Esophagus muscularis mucosa (tissue), 4 donors: ENCODE data around the gene SMYD2. TPM values are rescaled to one million over a fixed set of nuclear protein-coding genes. Genes with fewer than 3 reads are reported as not detected.
A peak's percentile ranks its signal among the peaks of the same experiment; 100 is the strongest.

Experiments used
- DNase-seq: peaks from one replicate; pipeline ENCODE4 v3.0.0-alpha.2; 2017; ENCODE audit errors: extremely low spot score
- H3K27ac ChIP-seq, 4 donors: fragments of 200-600 bp; sonication (generic); replicated peaks in 1 of 4; 1 replicate in 3 of 4; 2 replicates in 1 of 4; pipeline ENCODE4 v1.5.1; 2016 to 2019; ENCODE audit warnings: mild to moderate bottlenecking in 1 of 4
- H3K27me3 ChIP-seq, 4 donors: fragments of 200-600 bp; sonication (generic); one replicate each; pipeline versions ENCODE4 v1.5.1 to v1.6.0; 2016 to 2019
- H3K36me3 ChIP-seq, 4 donors: fragments of 200-600 bp; sonication (generic); one replicate each; pipeline ENCODE4 v1.5.1; 2016 to 2019
- H3K4me1 ChIP-seq, 4 donors: fragments of 200-600 bp; sonication (generic); one replicate each; pipeline ENCODE4 v1.5.1; 2016 to 2019
- H3K4me3 ChIP-seq, 4 donors: fragments of 200-600 bp; sonication (generic); 1 replicate in 2 of 4; 2 replicates in 2 of 4; pipeline ENCODE4 v1.5.1; 2016 to 2019; ENCODE audit warnings: mild to moderate bottlenecking in 4 of 4, moderate library complexity in 1 of 4
- H3K9me3 ChIP-seq, 4 donors: fragments of 200-600 bp; sonication (generic); 1 replicate in 3 of 4; 2 replicates in 1 of 4; pipeline ENCODE4 v1.5.1; 2016 to 2019
- CTCF ChIP-seq, 3 experiments: fragments of 200-600 bp in 2 of 3; fragments of 450-650 bp in 1 of 3; sonication (generic) in 2 of 3; IDR thresholded peaks; one replicate each; pipeline ENCODE4 v1.5.1; 2017 to 2019; ENCODE audit warnings: antibody characterized with exemption in 3 of 3, mild to moderate bottlenecking in 2 of 3, moderate library complexity in 1 of 3
- EP300 ChIP-seq: sonication (generic); formaldehyde crosslinking; IDR thresholded peaks from one replicate; pipeline ENCODE4 v1.6.1; 2017; ENCODE audit warnings: antibody characterized with exemption
- POLR2A ChIP-seq: fragments of 450-650 bp; IDR thresholded peaks from one replicate; pipeline ENCODE4 v1.6.1; 2017; ENCODE audit warnings: antibody characterized with exemption, moderate library complexity, mild to moderate bottlenecking, low read depth
- POLR2AphosphoS5 ChIP-seq, 2 donors: sonication (generic); formaldehyde crosslinking; IDR thresholded peaks; one replicate each; pipeline ENCODE4 v1.6.1; 2017; ENCODE audit warnings: antibody characterized with exemption in 2 of 2
- WGBS: methylation state at CpG from one replicate; pipeline ENCODE4 v1.1.5; 2018; 5-methylcytosine and 5-hydroxymethylcytosine counted together
- intact Hi-C: fragments of 100-400 bp; cut with DNase I; formaldehyde crosslinking; loops from one replicate; pipeline ENCODE4 v1.15.1; 2023
- total RNA-seq, 4 donors: library from RNA; depleted of rRNA; stranded (reverse); fragments of >200 nt; gene quantifications; one replicate each; pipeline versions ENCODE4 v1.1.0 to v1.2.1, GENCODE V29; 2016

The SMYD2 gene
- total RNA-seq, 4 donors from 2014 or later, result 15.0 to 19.7 (median 18.4) TPM

GRCh38 chr1:214296860-214297745, 16.1 kb downstream of the SMYD2 start:
- no peak for TF ChIP-seq EP300
- TF ChIP-seq CTCF (IDR thresholded peaks at IDR 0.05), result no peak
- TF ChIP-seq POLR2A, result no peak
- no peak for TF ChIP-seq POLR2AphosphoS5 (IDR thresholded peaks at IDR 0.05)
- H3K27me3 ChIP-seq, result no peaks in the 10 kb centered on the region
- H3K4me3 ChIP-seq, result no peak overlapping the region
- H3K4me1 ChIP-seq, result peaks cover 0 to 13% (median 0%) of the 10 kb centered on the region in 4 donors
- WGBS, result 85% methylated on average over 9 of the region's 9 CpGs
- H3K36me3 ChIP-seq, result no peaks in the 10 kb centered on the region
- intact Hi-C loops, result no loop called here
- no peak for DNase-seq
- H3K9me3 ChIP-seq, result no peaks in the 10 kb centered on the region
- no peak overlapping the region for H3K27ac ChIP-seq

- H3K36me3 ChIP-seq, result peaks cover 0 to 3% (median 1%) of the 10 kb centered on the region in 4 donors
- TF ChIP-seq CTCF (IDR thresholded peaks at IDR 0.05), result no peak
- no peak for TF ChIP-seq POLR2AphosphoS5 (IDR thresholded peaks at IDR 0.05)
- peaks cover 7 to 18% (median 11%) of the 10 kb centered on the region in 4 donors for H3K4me1 ChIP-seq
- no peaks in the 10 kb centered on the region for H3K27me3 ChIP-seq
- WGBS, result 96% methylated on average over 9 of the region's 9 CpGs
- H3K27ac ChIP-seq, result no peak overlapping the region
- DNase-seq, result no peak
- intact Hi-C loops, result no loop called here
- no peak overlapping the region for H3K4me3 ChIP-seq
- H3K9me3 ChIP-seq, result no peaks in the 10 kb centered on the region
Measured at GRCh38 chr1:214300149-214300780, 19.3 kb downstream of the SMYD2 start.

GRCh38 chr1:214301526-214301925, 20.6 kb downstream of the SMYD2 start:
- Histone ChIP-seq H3K27me3 (no peaks in the 10 kb centered on the region), H3K4me1 (peaks cover 7 to 13% (median 11%) of the 10 kb centered on the region in 4 donors), H3K36me3 (peaks cover 0 to 6% (median 2%) of the 10 kb centered on the region in 4 donors), H3K9me3 (no peaks in the 10 kb centered on the region), H3K27ac (no peak overlapping the region), H3K4me3 (no peak overlapping the region)
- intact Hi-C loops, result no loop called here
- no peak for TF ChIP-seq POLR2AphosphoS5 (IDR thresholded peaks at IDR 0.05)
- no peak for TF ChIP-seq CTCF (IDR thresholded peaks at IDR 0.05)
- no peak for TF ChIP-seq POLR2A
- no peak for TF ChIP-seq EP300
- DNase-seq, result no peak

GRCh38 chr1:214303141-214303930, 22.4 kb downstream of the SMYD2 start:
- H3K4me3 ChIP-seq, result peak overlapping the region; percentile 16 to 42 (median 30)

More at GRCh38 chr1:214303141-214303930, 22.4 kb downstream of the SMYD2 start:
- TF ChIP-seq POLR2A, result no peak
- TF ChIP-seq EP300, result no peak
- TF ChIP-seq CTCF (IDR thresholded peaks at IDR 0.05), result no peak
- TF ChIP-seq POLR2AphosphoS5 (IDR thresholded peaks at IDR 0.05), result no peak
- peaks cover 0 to 6% (median 2%) of the 10 kb centered on the region in 4 donors for H3K36me3 ChIP-seq
- no peak overlapping the region for H3K27ac ChIP-seq
- H3K4me1 ChIP-seq, result peaks cover 7 to 13% (median 11%) of the 10 kb centered on the region in 4 donors
- WGBS, result 54% methylated on average over 25 of the region's 25 CpGs
- H3K9me3 ChIP-seq, result no peaks in the 10 kb centered on the region
- DNase-seq, result no peak
- intact Hi-C loops, result no loop called here
- H3K27me3 ChIP-seq, result no peaks in the 10 kb centered on the region
